GM18505 (cell line): ENCODE results near the gene NUMB.

ENCODE experiments used
- ATAC-seq: cut with Tn5 transposase; IDR thresholded peaks from one replicate; pipeline ENCODE4 v1.9.1; 2021; ENCODE audit not compliant: unreplicated experiment
- POLR2A ChIP-seq: IDR thresholded peaks from 4 replicates; pipeline ENCODE4 v1.6.1; 2011; ENCODE audit warnings: borderline replicate concordance; ENCODE audit not compliant: insufficient read depth, insufficient read length; ENCODE audit errors: extremely low read depth

Gene NUMB

DNA sequence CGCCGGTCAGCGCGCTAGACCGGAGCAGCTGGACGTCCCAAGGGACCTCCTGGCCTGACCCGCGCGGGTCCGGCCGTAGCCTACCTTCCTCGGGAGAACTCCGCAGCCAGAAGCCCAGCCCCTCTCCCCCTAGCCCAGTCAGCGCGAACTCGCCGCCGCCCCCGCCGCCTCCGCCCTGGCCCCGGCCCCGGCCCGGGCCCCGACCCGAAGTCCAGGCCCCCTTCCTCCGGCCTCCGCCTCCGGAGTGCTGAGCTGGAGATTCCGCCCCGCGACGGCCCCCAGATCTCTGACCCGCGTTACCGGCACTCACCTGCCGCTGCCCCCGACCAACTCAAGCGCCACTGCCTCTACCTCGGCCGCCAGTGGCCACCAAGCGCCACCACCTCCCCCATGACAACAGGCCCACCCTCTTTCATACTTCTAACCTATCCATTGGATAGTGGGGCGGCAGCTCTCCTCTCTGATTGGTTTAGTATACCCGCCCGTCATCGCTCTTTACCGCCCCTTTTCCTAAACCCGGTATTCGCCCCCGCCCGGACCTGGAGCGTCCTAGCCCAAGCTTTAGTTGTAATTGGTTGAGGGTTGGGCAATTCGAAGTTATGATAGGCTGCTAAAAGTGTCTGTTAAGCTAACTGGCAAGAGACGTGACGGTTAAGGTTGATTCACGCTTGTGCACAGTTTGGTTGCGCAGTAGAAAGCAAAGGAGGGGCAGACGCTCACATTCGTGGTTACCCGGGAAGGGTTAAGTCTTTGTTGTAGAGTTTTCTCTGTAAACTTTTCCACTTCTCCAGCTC, at the start of gene NUMB:
NUMB (minus strand) TSS at position 364 of the 794 bp plus-strand sequence. CDS start 102,795 bp downstream, outside the sequence.
- peak; percentile 95 for ATAC-seq
- peak; percentile 86 for TF ChIP-seq POLR2A

DNA sequence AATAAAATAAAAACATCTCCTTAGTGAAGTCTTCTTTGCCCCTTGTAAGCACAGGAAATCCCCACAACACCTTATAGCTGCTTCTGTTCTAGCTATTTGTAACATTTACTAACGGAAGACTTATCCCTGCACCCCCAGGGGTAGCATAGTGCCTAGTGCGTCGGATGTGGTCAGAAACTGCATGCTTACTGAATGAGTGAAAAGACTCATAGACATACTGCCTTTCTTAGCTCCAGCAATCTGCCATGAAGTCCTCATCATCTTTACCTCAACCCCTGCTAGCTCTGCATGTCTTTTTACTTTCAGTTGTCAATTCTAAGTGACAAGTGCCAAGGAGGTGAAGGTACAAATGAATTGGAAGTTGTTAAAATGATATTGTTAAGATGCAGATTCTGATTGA, 45.3 kb upstream of the NUMB start:
- no peak for ATAC-seq
- no peak for TF ChIP-seq POLR2A

- no peak for ATAC-seq
- no peak for TF ChIP-seq POLR2A
Observed at GRCh38 chr14:73502017-73502619, 43.8 kb upstream of the NUMB start.

GRCh38 chr14:73500360-73500759, 42.0 kb upstream of the NUMB start:
- ATAC-seq, result no peak
- TF ChIP-seq POLR2A, result no peak

- ATAC-seq, result no peak
- no peak for TF ChIP-seq POLR2A
Observed at GRCh38 chr14:73494593-73494992, 36.2 kb upstream of the NUMB start.

GRCh38 chr14:73492670-73493069, 34.3 kb upstream of the NUMB start:
- ATAC-seq, result no peak
- TF ChIP-seq POLR2A, result no peak

DNA sequence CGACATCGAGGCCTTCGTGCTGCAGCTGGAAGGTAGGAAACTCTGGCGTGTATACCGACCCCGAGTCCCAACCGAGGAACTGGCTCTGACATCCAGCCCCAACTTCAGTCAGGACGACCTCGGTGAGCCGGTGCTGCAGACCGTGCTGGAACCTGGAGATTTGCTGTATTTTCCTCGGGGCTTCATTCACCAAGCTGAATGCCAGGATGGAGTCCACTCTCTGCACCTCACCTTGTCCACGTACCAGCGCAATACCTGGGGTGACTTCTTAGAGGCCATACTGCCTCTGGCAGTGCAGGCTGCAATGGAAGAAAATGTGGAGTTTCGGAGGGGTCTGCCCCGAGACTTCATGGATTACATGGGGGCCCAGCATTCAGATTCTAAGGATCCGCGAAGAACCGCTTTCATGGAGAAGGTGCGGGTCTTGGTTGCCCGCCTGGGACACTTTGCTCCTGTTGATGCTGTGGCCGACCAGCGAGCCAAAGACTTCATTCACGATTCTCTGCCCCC, 33.8 kb upstream of the NUMB start:
- TF ChIP-seq POLR2A, result no peak
- no peak for ATAC-seq

DNA sequence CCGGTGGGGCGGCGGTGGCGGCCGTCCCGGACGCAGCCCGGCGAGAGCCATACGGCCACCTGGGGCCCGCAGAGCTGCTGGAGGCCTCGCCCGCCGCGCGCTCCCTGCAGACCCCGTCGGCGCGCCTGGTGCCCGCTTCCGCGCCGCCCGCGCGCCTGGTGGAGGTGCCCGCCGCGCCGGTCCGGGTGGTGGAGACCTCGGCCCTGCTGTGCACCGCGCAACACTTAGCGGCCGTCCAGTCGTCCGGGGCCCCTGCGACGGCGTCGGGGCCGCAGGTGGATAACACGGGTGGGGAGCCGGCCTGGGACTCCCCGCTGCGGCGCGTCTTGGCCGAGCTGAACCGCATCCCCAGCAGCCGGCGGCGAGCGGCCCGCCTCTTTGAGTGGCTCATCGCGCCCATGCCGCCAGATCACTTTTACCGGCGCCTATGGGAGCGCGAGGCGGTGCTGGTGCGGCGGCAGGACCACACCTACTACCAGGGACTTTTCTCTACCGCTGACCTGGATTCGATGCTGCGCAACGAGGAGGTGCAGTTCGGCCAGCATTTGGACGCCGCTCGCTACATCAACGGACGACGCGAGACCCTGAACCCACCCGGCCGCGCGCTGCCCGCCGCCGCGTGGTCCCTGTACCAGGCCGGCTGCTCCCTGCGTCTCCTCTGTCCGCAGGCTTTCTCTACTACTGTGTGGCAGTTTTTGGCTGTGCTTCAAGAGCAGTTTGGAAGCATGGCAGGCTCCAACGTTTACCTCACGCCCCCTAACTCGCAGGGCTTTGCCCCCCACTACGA, 33.1 kb upstream of the NUMB start:
- no peak for TF ChIP-seq POLR2A
- peak; percentile 57 for ATAC-seq

DNA sequence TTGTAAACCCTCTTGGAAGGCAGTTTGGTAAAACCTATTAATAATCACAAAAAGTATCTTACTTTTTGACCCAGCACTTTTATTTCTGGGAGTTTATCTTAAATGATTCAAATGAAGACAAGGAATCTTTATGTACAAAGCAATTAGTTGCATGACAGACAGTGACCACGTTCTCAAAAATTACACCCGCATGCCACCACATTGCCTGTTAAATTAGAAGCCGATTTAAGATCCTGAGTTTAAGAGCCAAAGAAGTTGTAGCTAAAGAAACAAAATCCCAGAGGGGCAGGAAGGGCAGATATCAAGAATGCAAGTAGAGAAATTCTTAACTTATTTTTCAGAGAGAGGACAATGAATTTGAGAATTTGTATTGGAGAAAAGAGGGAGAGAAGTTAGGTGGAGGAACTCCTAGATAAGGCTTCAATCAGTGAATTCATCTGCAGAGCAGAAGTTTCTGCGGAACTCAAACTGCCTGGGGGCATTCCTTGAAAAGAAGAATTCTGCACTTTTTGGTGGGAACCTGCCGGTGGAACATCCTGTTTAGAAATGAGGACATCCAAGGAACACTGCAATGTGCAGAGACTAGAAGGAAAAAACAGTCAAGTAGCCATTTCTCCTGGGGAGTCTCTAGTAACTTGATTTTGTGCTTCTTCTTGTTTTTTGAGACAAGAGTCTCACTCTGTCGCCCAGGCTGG, 31.3 kb upstream of the NUMB start:
- no peak for TF ChIP-seq POLR2A
- no peak for ATAC-seq

DNA sequence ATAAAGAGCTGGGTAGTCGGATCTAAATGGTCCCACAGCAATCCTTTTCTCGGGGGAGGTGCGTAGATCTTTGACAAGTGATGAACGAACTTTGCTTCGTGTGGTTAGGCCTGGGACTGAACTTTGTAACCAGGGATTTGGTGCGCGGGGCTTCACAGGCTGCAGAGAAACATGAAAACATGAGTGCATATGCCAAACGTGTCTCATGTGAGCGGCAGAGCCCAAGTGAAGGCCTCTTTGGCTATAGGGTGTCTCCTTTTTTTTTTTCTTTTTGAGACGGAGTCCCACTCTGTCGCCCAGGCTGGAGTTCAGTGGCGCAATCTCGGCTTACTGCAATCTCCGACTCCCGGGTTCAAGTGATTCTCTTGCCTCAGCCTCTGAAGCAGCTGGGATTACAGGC, 20.3 kb upstream of the NUMB start:
- TF ChIP-seq POLR2A, result no peak
- ATAC-seq, result no peak

DNA sequence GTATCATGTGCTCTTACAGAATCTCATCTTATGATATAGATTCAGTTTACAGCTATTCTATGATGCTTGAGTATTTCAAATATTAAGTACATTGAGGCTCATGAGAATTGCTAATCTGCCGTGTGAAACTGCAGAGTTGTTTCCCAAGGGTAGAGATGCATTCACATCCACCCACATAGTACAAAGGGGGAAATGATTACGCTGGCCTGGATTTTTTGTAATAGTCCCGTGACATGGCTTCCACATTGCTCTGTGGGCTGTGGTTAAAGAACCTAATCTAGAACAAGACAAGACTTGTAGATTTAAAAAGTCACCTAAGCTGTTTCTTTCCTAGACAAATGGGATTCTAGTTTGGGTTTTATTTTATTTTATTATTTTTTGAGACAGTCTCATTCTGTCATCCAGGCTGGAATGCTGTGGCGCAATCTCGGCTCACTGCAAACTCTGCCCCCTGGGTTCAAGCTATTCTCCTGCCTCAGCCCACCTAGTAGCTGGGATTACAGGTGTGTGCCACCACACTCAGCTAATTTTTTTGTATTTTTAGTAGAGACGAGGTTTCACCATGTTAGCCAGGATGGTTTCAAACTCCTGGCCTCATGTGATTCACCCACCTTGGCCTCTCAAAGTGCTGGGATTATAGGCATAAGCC, 19.4 kb upstream of the NUMB start:
- no peak for TF ChIP-seq POLR2A
- no peak for ATAC-seq

DNA sequence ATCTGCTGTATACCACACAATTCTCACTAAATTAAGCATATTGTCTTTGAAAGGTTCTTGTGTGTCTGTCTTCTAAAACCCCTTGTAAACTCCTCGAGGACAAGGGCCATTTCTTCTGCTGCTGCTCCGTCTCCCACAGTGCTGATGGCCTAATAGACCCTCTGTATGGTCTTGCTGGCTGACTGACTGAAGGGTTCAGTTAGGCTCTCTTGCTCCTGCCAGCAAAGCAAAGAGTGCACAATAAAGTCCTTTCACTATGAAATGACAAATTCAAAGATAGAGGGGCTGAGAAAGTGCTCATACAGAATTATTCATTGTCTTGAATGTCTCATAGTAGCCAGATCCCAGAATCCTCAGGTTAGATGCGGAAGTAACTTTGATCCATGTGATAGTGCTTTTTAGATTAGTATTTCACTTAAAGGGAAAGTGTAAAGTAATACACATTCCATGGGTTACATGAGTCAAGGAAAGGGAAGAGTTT, 18.1 kb upstream of the NUMB start:
- ATAC-seq, result no peak
- no peak for TF ChIP-seq POLR2A
